Astrocyte (in vitro differentiated cells and primary cell): ENCODE data around the gene RBM19. TPM values are rescaled to one million over a fixed set of nuclear protein-coding genes. Genes with fewer than 3 reads are reported as not detected.

Experiments used
- DNase-seq: peaks from one replicate; pipeline ENCODE4 v3.0.0-alpha.2; 2010; ENCODE audit warnings: low read depth
- FAIRE-seq: peaks from 2 replicates; lab custom pipeline; 2011; peaks lifted over from hg19 to GRCh38; lab: Jason Lieb, UNC
- H2AFZ ChIP-seq: 2 replicates; pipeline ENCODE4 v1.6.0; 2012; ENCODE audit warnings: low read depth, low read length, inconsistent platforms
- H3K27ac ChIP-seq: 2 replicates; pipeline ENCODE4 v1.5.1; 2011; ENCODE audit warnings: low read depth, low read length, inconsistent platforms
- H3K27me3 ChIP-seq: 2 replicates; pipeline ENCODE4 v1.6.0; 2011; ENCODE audit warnings: low read length, inconsistent platforms; ENCODE audit not compliant: insufficient read depth
- H3K36me3 ChIP-seq: 2 replicates; pipeline ENCODE4 v1.5.1; 2011; ENCODE audit warnings: low read length, inconsistent platforms; ENCODE audit not compliant: insufficient read depth
- H3K4me1 ChIP-seq: 2 replicates; pipeline ENCODE4 v1.5.1; 2011; ENCODE audit warnings: low read length, inconsistent platforms; ENCODE audit not compliant: insufficient read depth
- H3K4me2 ChIP-seq: 2 replicates; pipeline ENCODE4 v1.6.0; 2012; ENCODE audit warnings: low read length, inconsistent platforms
- H3K4me3 ChIP-seq: 2 replicates; pipeline ENCODE4 v1.5.1; 2011; ENCODE audit warnings: low read depth, mild to moderate bottlenecking, low read length, inconsistent platforms; ENCODE audit not compliant: insufficient read depth
- H3K79me2 ChIP-seq: 2 replicates; pipeline ENCODE4 v1.6.0; 2012; ENCODE audit warnings: mild to moderate bottlenecking, low read length, inconsistent platforms; ENCODE audit not compliant: insufficient read depth
- H3K9ac ChIP-seq: 2 replicates; pipeline ENCODE4 v1.6.0; 2012; ENCODE audit warnings: mild to moderate bottlenecking, low read length, inconsistent platforms
- H3K9me3 ChIP-seq: 2 replicates; pipeline ENCODE4 v1.5.1; 2012; ENCODE audit warnings: low read depth, mild to moderate bottlenecking, low read length, inconsistent platforms; ENCODE audit not compliant: insufficient read depth
- H4K20me1 ChIP-seq: 2 replicates; pipeline ENCODE4 v1.6.0; 2012; ENCODE audit warnings: low read length, inconsistent platforms; ENCODE audit not compliant: insufficient read depth
- H3K27ac Mint-ChIP-seq: one replicate; pipeline ENCODE4 v1.8.0; 2021; ENCODE audit warnings: mild to moderate bottlenecking, mixed read lengths; ENCODE audit not compliant: unreplicated experiment
- H3K27me3 Mint-ChIP-seq: one replicate; pipeline ENCODE4 v1.8.0; 2021; ENCODE audit warnings: low read depth, mixed read lengths; ENCODE audit not compliant: unreplicated experiment
- H3K36me3 Mint-ChIP-seq: one replicate; pipeline ENCODE4 v1.8.0; 2021; ENCODE audit warnings: low read depth, mixed read lengths; ENCODE audit not compliant: unreplicated experiment
- H3K4me1 Mint-ChIP-seq: one replicate; pipeline ENCODE4 v1.8.0; 2021; ENCODE audit warnings: low read depth, mixed read lengths; ENCODE audit not compliant: unreplicated experiment
- H3K4me3 Mint-ChIP-seq: one replicate; pipeline ENCODE4 v1.8.0; 2021; ENCODE audit warnings: mild to moderate bottlenecking, moderate library complexity, mixed read lengths; ENCODE audit not compliant: unreplicated experiment
- H3K9me3 Mint-ChIP-seq: one replicate; pipeline ENCODE4 v1.8.0; 2021; ENCODE audit warnings: mild to moderate bottlenecking, mixed read lengths; ENCODE audit not compliant: unreplicated experiment
- EZH2 ChIP-seq: IDR thresholded peaks from 2 replicates; pipeline ENCODE4 v1.6.1; 2012; ENCODE audit warnings: mild to moderate bottlenecking, low read length, inconsistent platforms; ENCODE audit not compliant: insufficient read depth
- total RNA-seq: library from RNA; stranded (reverse); gene quantifications from 2 replicates; pipeline ENCODE4 v1.2.1, GENCODE V29; 2021
- TF ChIP-seq, protein P1 (sequence below): IDR thresholded peaks from 2 replicates; pipeline ENCODE4 v1.5.1; 2011; ENCODE audit warnings: low read depth, mild to moderate bottlenecking, inconsistent platforms, low read length, moderate library complexity; ENCODE audit not compliant: insufficient read depth

The RBM19 gene
- total RNA-seq, 1 donor from 2014 or later: 32.3 TPM

DNA sequence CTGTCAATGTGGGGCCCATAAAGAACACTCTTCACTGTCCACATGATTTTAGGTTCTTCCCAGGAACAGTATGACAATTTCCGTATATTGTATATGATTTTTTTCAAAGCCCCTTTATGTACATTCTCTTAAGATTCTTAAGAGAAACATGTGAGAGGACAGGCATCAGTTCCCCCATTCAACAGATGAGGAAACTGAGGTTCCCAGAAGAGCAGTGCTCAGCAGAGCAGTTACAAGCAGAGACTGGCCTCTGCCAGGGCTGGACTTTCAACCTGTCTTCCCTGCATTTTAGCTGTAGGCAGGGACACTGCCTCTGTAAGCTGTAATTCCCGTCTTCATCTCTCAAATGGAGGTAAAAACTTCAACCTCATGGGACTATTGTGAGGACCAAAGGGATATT is 77.7 kb downstream of the RBM19 start:
- H3K27me3 ChIP-seq: no peaks in the 10 kb centered on the region
- peaks cover 37% of the 10 kb centered on the region for H3K4me1 Mint-ChIP-seq
- H3K79me2 ChIP-seq: no peaks in the 10 kb centered on the region
- no peak overlapping the region for H3K27ac Mint-ChIP-seq
- peaks cover 13% of the 10 kb centered on the region for H3K4me1 ChIP-seq
- no peak overlapping the region for H3K4me3 ChIP-seq
- H3K9ac ChIP-seq: no peak overlapping the region
- FAIRE-seq: no peak
- no peak overlapping the region for H3K27ac ChIP-seq
- H3K9me3 ChIP-seq: peaks cover 4% of the 10 kb centered on the region
- H3K36me3 Mint-ChIP-seq: peaks cover 13% of the 10 kb centered on the region
- DNase-seq: no peak
- H4K20me1 ChIP-seq: peaks cover 27% of the 10 kb centered on the region
- H3K4me3 Mint-ChIP-seq: no peak overlapping the region
- TF ChIP-seq EZH2: no peak
- TF ChIP-seq, protein P1, sequence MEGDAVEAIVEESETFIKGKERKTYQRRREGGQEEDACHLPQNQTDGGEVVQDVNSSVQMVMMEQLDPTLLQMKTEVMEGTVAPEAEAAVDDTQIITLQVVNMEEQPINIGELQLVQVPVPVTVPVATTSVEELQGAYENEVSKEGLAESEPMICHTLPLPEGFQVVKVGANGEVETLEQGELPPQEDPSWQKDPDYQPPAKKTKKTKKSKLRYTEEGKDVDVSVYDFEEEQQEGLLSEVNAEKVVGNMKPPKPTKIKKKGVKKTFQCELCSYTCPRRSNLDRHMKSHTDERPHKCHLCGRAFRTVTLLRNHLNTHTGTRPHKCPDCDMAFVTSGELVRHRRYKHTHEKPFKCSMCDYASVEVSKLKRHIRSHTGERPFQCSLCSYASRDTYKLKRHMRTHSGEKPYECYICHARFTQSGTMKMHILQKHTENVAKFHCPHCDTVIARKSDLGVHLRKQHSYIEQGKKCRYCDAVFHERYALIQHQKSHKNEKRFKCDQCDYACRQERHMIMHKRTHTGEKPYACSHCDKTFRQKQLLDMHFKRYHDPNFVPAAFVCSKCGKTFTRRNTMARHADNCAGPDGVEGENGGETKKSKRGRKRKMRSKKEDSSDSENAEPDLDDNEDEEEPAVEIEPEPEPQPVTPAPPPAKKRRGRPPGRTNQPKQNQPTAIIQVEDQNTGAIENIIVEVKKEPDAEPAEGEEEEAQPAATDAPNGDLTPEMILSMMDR: no peak
- no peaks in the 10 kb centered on the region for H3K36me3 ChIP-seq
- H3K4me2 ChIP-seq: no peak overlapping the region
- peaks cover 3% of the 10 kb centered on the region for H3K9me3 Mint-ChIP-seq
- no peaks in the 10 kb centered on the region for H3K27me3 Mint-ChIP-seq
- no peak overlapping the region for H2AFZ ChIP-seq

DNA sequence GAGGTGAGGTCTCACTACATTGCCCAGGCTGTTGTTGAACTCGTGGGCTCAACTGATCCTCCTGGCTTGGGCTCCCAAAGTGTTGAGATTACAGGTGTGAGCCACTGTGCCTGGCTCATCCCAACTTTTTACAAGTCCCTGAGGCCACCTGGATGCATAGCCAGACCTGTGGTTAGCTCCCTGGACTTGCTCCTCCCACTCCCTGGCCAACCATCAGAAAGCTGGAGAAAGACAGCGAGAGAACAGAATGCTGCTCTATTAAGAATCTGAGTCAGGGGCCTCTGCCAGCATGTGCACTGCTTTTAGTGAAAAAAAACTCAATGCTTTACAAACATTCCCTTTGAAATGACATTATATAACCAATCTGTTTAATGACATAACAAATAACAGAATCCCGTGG is 78.2 kb downstream of the RBM19 start:
- H3K27me3 Mint-ChIP-seq: no peaks in the 10 kb centered on the region
- H3K27ac Mint-ChIP-seq: no peak overlapping the region
- peaks cover 4% of the 10 kb centered on the region for H3K9me3 ChIP-seq
- H3K36me3 Mint-ChIP-seq: peaks cover 13% of the 10 kb centered on the region
- no peak overlapping the region for H2AFZ ChIP-seq
- no peak overlapping the region for H3K4me3 Mint-ChIP-seq
- H4K20me1 ChIP-seq: peaks cover 27% of the 10 kb centered on the region
- no peaks in the 10 kb centered on the region for H3K36me3 ChIP-seq
- H3K27ac ChIP-seq: no peak overlapping the region
- H3K4me1 ChIP-seq: peaks cover 13% of the 10 kb centered on the region
- no peaks in the 10 kb centered on the region for H3K27me3 ChIP-seq
- H3K4me1 Mint-ChIP-seq: peaks cover 37% of the 10 kb centered on the region
- H3K4me3 ChIP-seq: no peak overlapping the region
- TF ChIP-seq, protein P1: no peak
- TF ChIP-seq EZH2: no peak
- FAIRE-seq (no peak), DNase-seq (no peak)
- no peak overlapping the region for H3K9ac ChIP-seq
- H3K4me2 ChIP-seq: no peak overlapping the region
- no peaks in the 10 kb centered on the region for H3K79me2 ChIP-seq
- H3K9me3 Mint-ChIP-seq: peaks cover 3% of the 10 kb centered on the region

DNA sequence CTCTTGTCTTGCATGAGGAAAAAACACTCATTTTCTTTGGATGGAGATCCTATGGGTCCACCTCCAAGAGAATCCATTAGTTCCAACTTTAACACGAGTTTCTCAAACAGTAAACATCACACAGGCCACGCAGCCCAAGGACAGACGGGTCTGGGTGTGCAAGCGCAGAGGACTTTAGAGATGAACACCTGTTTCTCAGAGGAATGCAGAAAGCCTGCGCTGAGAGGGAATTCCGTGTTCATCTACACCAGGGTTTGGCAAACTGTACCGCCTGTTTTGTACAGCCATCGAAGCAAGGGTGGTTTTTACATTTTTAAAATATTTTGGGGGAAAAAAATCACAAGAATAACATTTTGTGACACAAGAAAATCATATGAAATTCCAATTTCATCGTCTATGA is 79.4 kb downstream of the RBM19 start:
- Mint-ChIP-seq H3K4me3 (no peak overlapping the region), H3K9me3 (peaks cover 3% of the 10 kb centered on the region), H3K4me1 (peaks cover 32% of the 10 kb centered on the region), H3K27me3 (no peaks in the 10 kb centered on the region), H3K36me3 (peaks cover 15% of the 10 kb centered on the region), H3K27ac (no peak overlapping the region)
- TF ChIP-seq, protein P1: no peak
- no peak for TF ChIP-seq EZH2
- Histone ChIP-seq H3K9me3 (peaks cover 4% of the 10 kb centered on the region), H3K4me1 (peaks cover 13% of the 10 kb centered on the region), H3K4me3 (no peak overlapping the region), H2AFZ (no peak overlapping the region), H3K27ac (no peak overlapping the region), H3K9ac (no peak overlapping the region), H3K4me2 (no peak overlapping the region), H4K20me1 (peaks cover 23% of the 10 kb centered on the region), H3K79me2 (no peaks in the 10 kb centered on the region), H3K36me3 (no peaks in the 10 kb centered on the region), H3K27me3 (no peaks in the 10 kb centered on the region)
- FAIRE-seq: no peak
- no peak for DNase-seq
